ENCODE measurements around the gene SLC27A1.

- no peak for TF ChIP-seq CTCF (IDR thresholded peaks at IDR 0.05 in 2 of 3, conservative IDR thresholded peaks at IDR 0.05 in 1 of 3; ENCODE audit: control insufficient read depth in 2 of 3, extremely low read depth in 1 of 3, insufficient read depth in 1 of 3, low read depth in 3 of 3, low read length in 3 of 3)
- no peak for TF ChIP-seq CREM (IDR thresholded peaks at IDR 0.05; ENCODE audit: low read depth)
- no peak for TF ChIP-seq POLR2A (IDR thresholded peaks at IDR 0.05; ENCODE audit: low read depth, low read length)
- TF ChIP-seq ZNF384 (IDR thresholded peaks at IDR 0.05; ENCODE audit: borderline replicate concordance, low read depth, low read length): no peak
- no peak for TF ChIP-seq HDAC2 (IDR thresholded peaks at IDR 0.05)
These were observed 750 bp upstream of the SLC27A1 start for GRCh38 chr19:17469481-17470067.
